ENCODE measurements around the gene EDN1. TPM values are rescaled to one million over a fixed set of nuclear protein-coding genes. Genes with fewer than 3 reads are reported as not detected.

Gene EDN1
- total and polyA plus RNA-seq, 9 of the 15 experiments (the other 6 are each of a cell fraction or from before 2014, with no cell fraction given), result 0.03 to 0.06 TPM; not detected in 7

DNA sequence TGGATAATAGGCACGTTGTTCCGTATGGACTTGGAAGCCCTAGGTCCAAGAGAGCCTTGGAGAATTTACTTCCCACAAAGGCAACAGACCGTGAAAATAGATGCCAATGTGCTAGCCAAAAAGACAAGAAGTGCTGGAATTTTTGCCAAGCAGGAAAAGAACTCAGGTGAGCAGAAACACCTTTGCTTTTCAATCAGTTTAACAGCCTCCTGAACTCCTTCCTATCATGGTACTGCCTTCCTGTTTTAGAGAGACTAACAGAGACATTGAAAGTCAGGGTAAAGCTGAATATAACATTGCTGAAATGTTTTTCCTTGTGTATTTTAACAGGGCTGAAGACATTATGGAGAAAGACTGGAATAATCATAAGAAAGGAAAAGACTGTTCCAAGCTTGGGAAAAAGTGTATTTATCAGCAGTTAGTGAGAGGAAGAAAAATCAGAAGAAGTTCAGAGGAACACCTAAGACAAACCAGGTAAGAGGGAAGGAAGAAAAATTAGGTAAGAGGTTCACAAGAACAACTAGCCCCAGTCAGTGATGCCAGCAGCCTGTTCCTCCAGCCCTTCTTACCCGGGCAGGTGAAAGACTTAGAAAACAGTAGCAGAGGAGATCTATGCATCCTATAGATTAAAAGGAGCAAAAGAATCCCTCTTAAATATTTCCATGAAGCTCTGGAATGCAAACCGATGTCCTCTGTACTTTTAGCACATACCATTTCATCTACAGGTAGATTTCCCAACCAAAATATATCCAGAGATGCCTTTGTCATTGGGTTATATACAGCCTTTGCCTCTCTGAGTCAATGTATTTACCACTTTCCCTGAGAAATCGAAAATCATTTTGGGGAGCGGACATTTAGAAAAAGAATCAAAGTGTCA lies 4.0 kb downstream of the EDN1 start:
- no peaks in the 10 kb centered on the region for H4K20me1 ChIP-seq (replicated peaks; ENCODE audit: control insufficient read depth, insufficient read depth, low read length)
- in situ Hi-C loops (cut with MboI), result loop anchor here (5.0 kb wide), 1 partner anchor 642 kb away; no protein-coding TSS in a partner anchor
- no peak overlapping the region for H3K9ac ChIP-seq (ENCODE audit: insufficient read depth in 1 of 2, low read depth in 2 of 2, low read length in 2 of 2)
- no peaks in the 10 kb centered on the region for H3K36me3 ChIP-seq (ENCODE audit: control insufficient read depth, insufficient read depth, low read length)
- no peak overlapping the region for H3K4me2 ChIP-seq (ENCODE audit: insufficient read depth, low read length)
- intact Hi-C loops (cut with micrococcal nuclease), result no loop called here
- DNase-seq (ENCODE audit: extremely low read depth in 1 of 4, low spot score in 3 of 4), result no peak
- peaks cover 0 to 5% of the 10 kb centered on the region in 2 experiments; a peak in 2 of 5 replicates for H3K4me1 ChIP-seq (replicated peaks in 1 of 2; ENCODE audit: control insufficient read depth in 2 of 2, insufficient read depth in 2 of 2, low read length in 2 of 2)
- H3K9me1 ChIP-seq (ENCODE audit: control insufficient read depth, insufficient read depth, low read length), result no peaks in the 10 kb centered on the region
- no peak for ATAC-seq
- CTCF ChIA-PET (ENCODE audit: low intra/inter-chr PET ratio), result no interaction called here
- 0% methylated on average over 7 of the region's 7 CpGs for WGBS (ENCODE audit: insufficient coverage, low coverage, missing lambda C conversion rate)
- no peak for FAIRE-seq
- no peak overlapping the region for H2AFZ ChIP-seq (ENCODE audit: low read depth, low read length)
- BruUV-seq (replicated peaks), result no TSS peak
- peaks cover 22 to 35% of the 10 kb centered on the region in 2 experiments for H3K27me3 ChIP-seq (ENCODE audit: control insufficient read depth in 2 of 2, insufficient read depth in 2 of 2, low read length in 2 of 2)
- POLR2A ChIA-PET, result interaction anchor here (1.0 kb wide), 1 partner anchor 10 kb away, joined by 4 read pairs; no protein-coding TSS in a partner anchor
- TF ChIP-seq, protein P1, sequence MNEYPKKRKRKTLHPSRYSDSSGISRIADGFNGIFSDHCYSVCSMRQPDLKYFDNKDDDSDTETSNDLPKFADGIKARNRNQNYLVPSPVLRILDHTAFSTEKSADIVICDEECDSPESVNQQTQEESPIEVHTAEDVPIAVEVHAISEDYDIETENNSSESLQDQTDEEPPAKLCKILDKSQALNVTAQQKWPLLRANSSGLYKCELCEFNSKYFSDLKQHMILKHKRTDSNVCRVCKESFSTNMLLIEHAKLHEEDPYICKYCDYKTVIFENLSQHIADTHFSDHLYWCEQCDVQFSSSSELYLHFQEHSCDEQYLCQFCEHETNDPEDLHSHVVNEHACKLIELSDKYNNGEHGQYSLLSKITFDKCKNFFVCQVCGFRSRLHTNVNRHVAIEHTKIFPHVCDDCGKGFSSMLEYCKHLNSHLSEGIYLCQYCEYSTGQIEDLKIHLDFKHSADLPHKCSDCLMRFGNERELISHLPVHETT (CRISPR knock-in tag; conservative IDR thresholded peaks at IDR 0.05 in 1 of 2, IDR thresholded peaks at IDR 0.05 in 1 of 2), result no peak
- TF ChIP-seq EGR1 (conservative IDR thresholded peaks at IDR 0.05), result no peak
- no peak overlapping the region for H3K4me3 ChIP-seq
- no peaks in the 10 kb centered on the region for H3K9me3 ChIP-seq (replicated peaks; ENCODE audit: control insufficient read depth, insufficient read depth, low read depth, low read length)
- H3K27ac ChIP-seq (ENCODE audit: extremely low read depth, low read depth, low read length), result no peak overlapping the region
- H3K79me2 ChIP-seq (ENCODE audit: control insufficient read depth, insufficient read depth, low read length), result no peaks in the 10 kb centered on the region
